Measurements from ENCODE around the gene IRF9.

Gene IRF9

DNA sequence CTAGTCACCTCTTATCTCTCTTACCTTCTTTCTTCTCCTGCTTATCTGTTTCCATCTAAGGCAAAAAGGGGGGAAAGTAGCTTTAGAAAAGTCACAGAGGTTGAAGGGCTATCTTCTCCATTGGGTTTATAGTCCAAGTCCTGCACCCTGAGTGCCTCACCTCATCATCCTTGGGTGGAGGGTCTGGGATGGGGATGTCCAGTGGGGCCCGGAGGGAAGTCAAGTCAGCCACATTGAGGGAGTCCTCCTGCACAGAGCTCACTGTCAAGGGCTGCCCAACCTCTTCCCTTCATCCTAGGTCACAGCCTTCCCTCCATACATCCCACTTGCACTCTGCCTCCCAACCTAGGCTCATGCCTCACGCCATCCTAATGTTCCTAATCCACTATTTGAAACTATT, 15.8 kb upstream of the IRF9 start:
- CTCF ChIA-PET, result interaction anchor here (2.8 kb wide), 1 partner anchor 16 kb away, joined by 19 read pairs; the partner anchor contains the start of gene IRF9
- TF ChIP-seq SUZ12 (IDR thresholded peaks at IDR 0.05) (no peak), TARDBP (IDR thresholded peaks at IDR 0.05) (no peak), LEF1 (IDR thresholded peaks at IDR 0.05; ENCODE audit: borderline replicate concordance) (no peak), BHLHE40 (IDR thresholded peaks at IDR 0.05; ENCODE audit: borderline replicate concordance) (no peak), FOXM1 (IDR thresholded peaks at IDR 0.05; ENCODE audit: borderline replicate concordance) (no peak)
- TF ChIP-seq, protein P1, sequence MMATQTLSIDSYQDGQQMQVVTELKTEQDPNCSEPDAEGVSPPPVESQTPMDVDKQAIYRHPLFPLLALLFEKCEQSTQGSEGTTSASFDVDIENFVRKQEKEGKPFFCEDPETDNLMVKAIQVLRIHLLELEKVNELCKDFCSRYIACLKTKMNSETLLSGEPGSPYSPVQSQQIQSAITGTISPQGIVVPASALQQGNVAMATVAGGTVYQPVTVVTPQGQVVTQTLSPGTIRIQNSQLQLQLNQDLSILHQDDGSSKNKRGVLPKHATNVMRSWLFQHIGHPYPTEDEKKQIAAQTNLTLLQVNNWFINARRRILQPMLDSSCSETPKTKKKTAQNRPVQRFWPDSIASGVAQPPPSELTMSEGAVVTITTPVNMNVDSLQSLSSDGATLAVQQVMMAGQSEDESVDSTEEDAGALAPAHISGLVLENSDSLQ (IDR thresholded peaks at IDR 0.05), result no peak
- POLR2A ChIA-PET, result interaction anchor here (1.5 to 4.2 kb wide), 5 partner anchors 7 to 253 kb away, joined by 3 to 56 read pairs (median 26); partner anchors contain the start of genes DCAF11, IRF9, NRL and NYNRIN
- no peak for DNase-seq (ENCODE audit: extremely low spot score)

DNA sequence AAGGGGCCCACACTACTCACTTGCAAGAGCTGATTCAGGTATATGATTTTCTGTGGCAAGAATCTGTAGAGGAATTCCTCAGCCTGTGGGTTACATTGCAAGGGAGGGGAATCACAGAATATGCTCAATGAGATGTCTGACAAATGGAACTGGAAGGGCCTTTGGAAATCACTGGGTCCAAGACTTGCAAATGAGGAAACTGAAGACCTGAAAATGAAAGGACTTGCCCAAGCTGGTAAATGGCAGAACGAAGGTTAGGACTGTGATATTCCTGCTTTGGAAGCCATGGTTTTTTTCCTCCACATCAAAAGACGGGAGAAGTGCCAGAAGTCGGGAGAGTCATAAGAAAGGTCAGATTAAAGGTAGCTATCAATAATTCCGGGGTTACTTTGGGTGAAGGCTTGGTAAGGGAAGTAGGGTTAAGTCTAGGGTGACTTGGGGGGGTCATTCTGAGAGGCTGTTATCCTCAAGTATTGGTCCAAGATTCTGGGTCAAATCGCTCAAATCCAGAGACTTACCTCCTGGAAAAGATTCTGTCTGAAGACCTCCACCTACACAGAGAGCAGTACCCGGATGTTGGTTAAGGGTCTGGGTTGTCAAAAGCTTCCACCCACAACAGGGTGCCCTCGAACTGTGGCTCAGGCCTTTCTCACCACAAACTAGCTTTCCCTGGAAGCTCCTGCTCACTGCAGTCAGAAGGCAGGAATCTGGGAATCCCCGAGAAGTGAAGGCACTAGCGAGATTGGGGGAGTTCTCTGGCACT, 15.2 kb upstream of the IRF9 start:
- CTCF ChIA-PET, result interaction anchor here (0.6 to 3.6 kb wide), 4 partner anchors 15 to 220 kb away, joined by 6 to 19 read pairs (median 12); partner anchors contain the start of gene IRF9
- POLR2A ChIA-PET, result interaction anchor here (0.7 to 4.2 kb wide), 18 partner anchors 8 to 253 kb away, joined by 3 to 56 read pairs (median 7); partner anchors contain the start of genes CHMP4A, DCAF11, IPO4 and IRF9
- DNase-seq (ENCODE audit: extremely low spot score), result no peak
- TF ChIP-seq, protein P1 (IDR thresholded peaks at IDR 0.05), result no peak
- TF ChIP-seq BHLHE40 (IDR thresholded peaks at IDR 0.05; ENCODE audit: borderline replicate concordance), result no peak
- TF ChIP-seq LEF1 (IDR thresholded peaks at IDR 0.05; ENCODE audit: borderline replicate concordance), result no peak
- TF ChIP-seq SP1 (IDR thresholded peaks at IDR 0.05), result no peak
- no peak for TF ChIP-seq ELF4 (IDR thresholded peaks at IDR 0.05)
- TF ChIP-seq CTBP1 (IDR thresholded peaks at IDR 0.05; ENCODE audit: borderline replicate concordance), result no peak
- TF ChIP-seq L3MBTL2 (conservative IDR thresholded peaks at IDR 0.05), result no peak
- no peak for TF ChIP-seq FOXK2 (IDR thresholded peaks at IDR 0.05)
- TF ChIP-seq FOXM1 (IDR thresholded peaks at IDR 0.05; ENCODE audit: borderline replicate concordance), result no peak
- no peak for TF ChIP-seq NFRKB (IDR thresholded peaks at IDR 0.05)

DNA sequence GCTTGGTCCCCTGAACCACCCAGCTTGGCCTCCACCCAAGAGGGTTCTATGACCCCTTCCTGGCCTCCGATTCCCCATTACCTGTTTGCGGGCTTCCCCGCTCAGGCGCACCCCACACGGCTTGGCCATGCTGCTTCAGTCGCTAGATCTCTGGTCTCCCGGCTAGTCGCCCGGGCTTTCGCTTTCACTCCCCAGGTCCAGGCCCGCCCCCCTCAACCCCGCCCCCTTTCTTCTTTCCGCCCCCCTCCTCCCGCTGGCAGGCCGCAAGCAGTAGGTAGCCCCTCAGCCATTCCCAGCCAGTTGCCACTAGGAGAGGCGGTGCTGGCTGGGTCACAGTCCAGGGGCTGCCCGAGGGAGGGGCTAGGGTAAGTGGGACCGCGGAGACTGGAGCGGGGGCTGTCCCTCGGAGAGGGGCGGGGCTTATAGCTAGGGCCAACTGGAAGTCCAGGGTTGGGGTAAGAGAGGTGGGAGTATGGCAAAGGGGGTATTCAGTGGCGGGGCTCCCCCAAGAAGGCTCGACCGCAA, 14.6 kb upstream of the IRF9 start, which contains the start of gene PSME2:
PSME2 (minus strand) TSS at position 158 of the 525 bp plus-strand sequence; CDS start at position 129, 29 bp downstream.
- TF ChIP-seq ARNT (IDR thresholded peaks at IDR 0.05), result no peak
- TF ChIP-seq, protein P1 (IDR thresholded peaks at IDR 0.05), result 0 out of 2 replicates have a peak, but pooled peaks have one; percentile 40
- no peak for TF ChIP-seq HDGF (IDR thresholded peaks at IDR 0.05; ENCODE audit: borderline replicate concordance)
- no peak for TF ChIP-seq ELF4 (IDR thresholded peaks at IDR 0.05)
- ChIA-PET POLR2A (interaction anchor here (0.6 to 4.2 kb wide), 24 partner anchors 9 to 252 kb away, joined by 3 to 56 read pairs (median 5); partner anchors contain the start of genes CARMIL3, CHMP4A, DCAF11 and GMPR2), CTCF (interaction anchor here (0.6 to 3.6 kb wide), 5 partner anchors 14 to 219 kb away, joined by 5 to 19 read pairs (median 12); partner anchors contain the start of genes DCAF11, IRF9 and NRL)
- DNase-seq (ENCODE audit: extremely low spot score), result peak; percentile 93

DNA sequence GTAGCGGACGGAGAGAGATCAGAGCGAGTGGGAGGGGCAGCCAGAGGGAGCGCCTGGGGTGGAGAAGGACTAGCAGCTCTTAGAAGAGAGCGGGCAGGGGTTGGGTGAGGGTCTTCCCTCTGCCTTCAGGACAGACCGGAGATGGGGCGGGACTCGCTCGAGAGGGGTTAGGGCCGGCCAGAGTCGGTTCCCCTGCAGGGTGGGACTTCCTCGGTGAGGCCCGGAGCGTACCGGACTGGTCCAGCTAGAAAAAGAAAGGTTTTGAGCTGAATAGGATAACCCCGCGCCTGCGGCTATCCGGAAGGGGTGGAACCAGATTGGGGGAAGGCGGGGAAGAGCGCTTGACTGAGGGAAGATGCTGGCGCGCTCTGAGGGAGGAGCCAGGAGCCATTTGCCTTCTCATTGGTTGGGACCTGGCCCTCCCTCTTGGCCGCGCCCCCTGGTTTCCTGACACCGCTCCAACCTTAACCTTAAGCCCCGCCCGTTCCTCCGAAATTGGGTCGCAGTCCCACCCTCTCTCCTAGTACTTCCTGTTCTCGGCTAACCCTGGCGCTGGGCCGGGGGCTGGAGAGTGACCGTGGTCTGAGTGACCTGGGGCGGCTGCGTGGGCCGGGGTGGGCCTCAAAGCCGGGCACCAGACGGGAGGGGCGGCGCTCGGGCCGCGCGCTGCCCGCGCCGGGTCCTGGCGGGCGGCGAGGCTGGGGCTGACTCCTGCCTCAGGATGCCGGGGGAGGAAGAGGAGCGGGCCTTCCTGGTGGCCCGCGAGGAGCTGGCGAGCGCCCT, 13.9 kb upstream of the IRF9 start, which contains the start of gene RNF31:
RNF31 (plus strand) TSS at position 521 of the 783 bp plus-strand sequence; CDS start at position 722, 201 bp downstream.
- ChIA-PET POLR2A (interaction anchor here (0.6 to 4.2 kb wide), 28 partner anchors 9 to 251 kb away, joined by 3 to 56 read pairs (median 4); partner anchors contain the start of genes CARMIL3, CHMP4A, DCAF11 and GMPR2), CTCF (interaction anchor here (1.4 to 3.6 kb wide), 4 partner anchors 14 to 90 kb away, joined by 5 to 19 read pairs (median 12); partner anchors contain the start of genes DCAF11, IRF9 and NRL)
- TF ChIP-seq ELF4 (IDR thresholded peaks at IDR 0.05) (no peak), HDGF (IDR thresholded peaks at IDR 0.05; ENCODE audit: borderline replicate concordance) (no peak), CTBP1 (IDR thresholded peaks at IDR 0.05; ENCODE audit: borderline replicate concordance) (no peak), SUZ12 (IDR thresholded peaks at IDR 0.05) (no peak), LEF1 (IDR thresholded peaks at IDR 0.05; ENCODE audit: borderline replicate concordance) (no peak), ARNT (IDR thresholded peaks at IDR 0.05) (no peak), L3MBTL2 (conservative IDR thresholded peaks at IDR 0.05) (no peak), TARDBP (IDR thresholded peaks at IDR 0.05) (no peak), FOXM1 (IDR thresholded peaks at IDR 0.05; ENCODE audit: borderline replicate concordance) (no peak)
- TF ChIP-seq, protein P1 (IDR thresholded peaks at IDR 0.05), result no peak
- DNase-seq (ENCODE audit: extremely low spot score), result peak; percentile 94
